Kidney (tissue), 14 donors: Measurements from ENCODE around the gene ANGPTL1. TPM values are rescaled to one million over a fixed set of nuclear protein-coding genes. Genes with fewer than 3 reads are reported as not detected.

Source experiments
- DNase-seq, 5 donors: peaks; one replicate each; pipeline ENCODE4 v3.0.0-alpha.2; 2013 to 2020
- FAIRE-seq: peaks from 2 replicates; lab custom pipeline; 2012; peaks lifted over from hg19 to GRCh38; lab: Jason Lieb, UNC
- H3K27ac ChIP-seq, 2 donors: one replicate each; pipeline ENCODE4 v1.7.0; 2013; ENCODE audit warnings: low read depth in 2 of 2, low read length in 2 of 2, inconsistent platforms in 1 of 2
- H3K27me3 ChIP-seq: one replicate; pipeline ENCODE4 v1.7.1; 2013; ENCODE audit warnings: low read length, inconsistent platforms; ENCODE audit not compliant: control insufficient read depth, insufficient read depth
- H3K36me3 ChIP-seq, 3 donors: one replicate each; pipeline versions ENCODE4 v1.7.0 to v1.7.1; 2013; ENCODE audit warnings: low read length in 3 of 3, control low read depth in 1 of 3, inconsistent platforms in 1 of 3; ENCODE audit not compliant: insufficient read depth in 3 of 3, control insufficient read depth in 2 of 3
- H3K4me1 ChIP-seq, 3 donors: one replicate each; pipeline versions ENCODE4 v1.7.0 to v1.7.1; 2013; ENCODE audit warnings: low read length in 3 of 3, inconsistent platforms in 1 of 3, low read depth in 1 of 3; ENCODE audit not compliant: control insufficient read depth in 2 of 3, insufficient read depth in 2 of 3
- H3K4me3 ChIP-seq, 3 donors: one replicate each; pipeline versions ENCODE4 v1.7.0 to v1.8.1; 2013; ENCODE audit warnings: low read length in 3 of 3, control low read depth in 1 of 3, inconsistent platforms in 1 of 3
- H3K9ac ChIP-seq, 3 donors: one replicate each; pipeline versions ENCODE4 v1.7.0 to v1.7.1; 2013; ENCODE audit warnings: low read length in 3 of 3, control low read depth in 1 of 3, inconsistent platforms in 1 of 3
- H3K9me3 ChIP-seq, 3 donors: one replicate each; pipeline versions ENCODE4 v1.7.0 to v1.7.1; 2013; ENCODE audit warnings: low read length in 3 of 3, control low read depth in 1 of 3, inconsistent platforms in 1 of 3; ENCODE audit not compliant: control insufficient read depth in 2 of 3, insufficient read depth in 1 of 3
- intact Hi-C: fragments of 100-400 bp; cut with DNase I; formaldehyde crosslinking; loops from one replicate; pipeline ENCODE4 v1.11.1; 2022
- polyA plus RNA-seq: library from polyadenylated mRNA; stranded (reverse); fragments of 350-450 nt; fragmentation: Illumina TruSeq; extraction: RNeasy Lipid Tissue Mini Kit (QIAGEN cat#74804); gene quantifications from one replicate; pipeline ENCODE4 v1.2.3, GENCODE V29; 2014; ENCODE audit warnings: low read depth, low replicate concordance; ENCODE audit not compliant: insufficient read depth
- total RNA-seq: library from RNA; stranded (reverse); fragmentation: NEBNext Ultra II Directional; extraction: Animal tissue kit (Norgen Biotek cat#: 25700); gene quantifications from one replicate; pipeline ENCODE4 v1.2.1, GENCODE V29; 2021
- TF ChIP-seq, protein P1 (sequence below): IDR thresholded peaks from 3 replicates; pipeline ENCODE4 v1.5.1; 2012; ENCODE audit warnings: mild to moderate bottlenecking, moderate library complexity, borderline replicate concordance; ENCODE audit not compliant: insufficient read depth; ENCODE audit errors: extremely low read depth
- donor health status: control.
- donor health status: control.
- donor health status: control.
- donor health status: control.
- donor health status: control.
- donor health status: DM: yes; HTN: yes; CAD: no.
- donor health status: Normal renal cell carcinoma (clear cell type).

Gene ANGPTL1
- total and polyA plus RNA-seq, 2 donors from 2014 or later: 8.2 to 24.5 TPM

DNA sequence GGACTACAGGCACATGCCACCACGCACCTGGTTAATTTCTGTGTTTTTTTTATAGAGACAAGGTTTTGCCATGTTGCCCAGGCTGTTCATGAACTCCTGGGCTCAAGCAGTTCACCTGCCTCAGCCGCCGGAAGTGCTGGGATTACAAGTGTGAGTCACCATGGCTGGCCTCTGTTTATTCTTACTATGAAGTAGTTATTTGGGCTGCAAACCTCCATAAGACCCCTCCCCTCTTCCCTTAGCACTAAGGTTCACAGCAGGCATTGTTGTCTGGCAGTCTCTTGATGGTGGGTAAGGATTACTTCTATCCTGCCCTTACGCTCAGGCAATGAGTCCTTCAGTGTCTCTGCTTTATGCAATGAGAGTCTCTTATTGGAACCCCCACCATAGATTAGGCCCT is 51.8 kb downstream of the ANGPTL1 start:
- H3K27ac ChIP-seq: no peak overlapping the region
- TF ChIP-seq, protein P1, sequence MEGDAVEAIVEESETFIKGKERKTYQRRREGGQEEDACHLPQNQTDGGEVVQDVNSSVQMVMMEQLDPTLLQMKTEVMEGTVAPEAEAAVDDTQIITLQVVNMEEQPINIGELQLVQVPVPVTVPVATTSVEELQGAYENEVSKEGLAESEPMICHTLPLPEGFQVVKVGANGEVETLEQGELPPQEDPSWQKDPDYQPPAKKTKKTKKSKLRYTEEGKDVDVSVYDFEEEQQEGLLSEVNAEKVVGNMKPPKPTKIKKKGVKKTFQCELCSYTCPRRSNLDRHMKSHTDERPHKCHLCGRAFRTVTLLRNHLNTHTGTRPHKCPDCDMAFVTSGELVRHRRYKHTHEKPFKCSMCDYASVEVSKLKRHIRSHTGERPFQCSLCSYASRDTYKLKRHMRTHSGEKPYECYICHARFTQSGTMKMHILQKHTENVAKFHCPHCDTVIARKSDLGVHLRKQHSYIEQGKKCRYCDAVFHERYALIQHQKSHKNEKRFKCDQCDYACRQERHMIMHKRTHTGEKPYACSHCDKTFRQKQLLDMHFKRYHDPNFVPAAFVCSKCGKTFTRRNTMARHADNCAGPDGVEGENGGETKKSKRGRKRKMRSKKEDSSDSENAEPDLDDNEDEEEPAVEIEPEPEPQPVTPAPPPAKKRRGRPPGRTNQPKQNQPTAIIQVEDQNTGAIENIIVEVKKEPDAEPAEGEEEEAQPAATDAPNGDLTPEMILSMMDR: no peak
- FAIRE-seq (no peak), DNase-seq (no peak)
- peaks cover 0 to 2% (median 0%) of the 10 kb centered on the region in 3 donors for H3K36me3 ChIP-seq
- H3K4me3 ChIP-seq: no peak overlapping the region
- no peak overlapping the region for H3K9ac ChIP-seq
- H3K27me3 ChIP-seq: no peaks in the 10 kb centered on the region
- no peaks in the 10 kb centered on the region for H3K4me1 ChIP-seq
- intact Hi-C loops: no loop called here
- no peaks in the 10 kb centered on the region for H3K9me3 ChIP-seq

DNA sequence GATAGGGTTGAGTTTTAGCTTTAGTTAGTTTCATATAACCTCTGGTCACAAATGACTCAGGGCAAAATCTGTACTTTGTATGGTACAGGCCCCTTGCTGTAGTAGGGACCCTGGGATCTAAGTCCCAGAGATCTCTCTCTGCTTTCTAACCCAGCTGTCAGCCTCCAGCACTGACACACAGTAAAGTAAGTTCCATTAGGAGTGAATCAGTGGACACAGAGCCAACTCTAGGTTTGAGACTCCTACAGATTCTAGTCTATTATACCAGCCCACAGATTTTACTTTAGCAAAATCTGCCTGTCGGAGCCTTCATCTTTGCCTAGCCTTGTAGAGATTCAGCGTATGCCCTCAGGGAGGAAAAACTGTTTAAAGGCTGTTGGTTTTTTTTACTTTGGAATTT is 52.5 kb downstream of the ANGPTL1 start:
- FAIRE-seq: no peak
- Histone ChIP-seq H3K36me3 (peaks cover 0 to under 1% (median 0%) of the 10 kb centered on the region in 3 donors), H3K27me3 (no peaks in the 10 kb centered on the region), H3K9me3 (no peaks in the 10 kb centered on the region), H3K4me1 (no peaks in the 10 kb centered on the region), H3K27ac (no peak overlapping the region), H3K9ac (no peak overlapping the region), H3K4me3 (no peak overlapping the region)
- DNase-seq: no peak
- intact Hi-C loops: no loop called here
- TF ChIP-seq, protein P1: no peak

GRCh38 chr1:178810585-178810984 is 60.3 kb downstream of the ANGPTL1 start:
- no peak for DNase-seq
- FAIRE-seq: no peak
- Histone ChIP-seq H3K27me3 (no peaks in the 10 kb centered on the region), H3K36me3 (no peaks in the 10 kb centered on the region), H3K4me3 (no peak overlapping the region), H3K4me1 (no peaks in the 10 kb centered on the region), H3K9ac (no peak overlapping the region), H3K9me3 (no peaks in the 10 kb centered on the region), H3K27ac (no peak overlapping the region)
- TF ChIP-seq, protein P1: no peak
- intact Hi-C loops: no loop called here

DNA sequence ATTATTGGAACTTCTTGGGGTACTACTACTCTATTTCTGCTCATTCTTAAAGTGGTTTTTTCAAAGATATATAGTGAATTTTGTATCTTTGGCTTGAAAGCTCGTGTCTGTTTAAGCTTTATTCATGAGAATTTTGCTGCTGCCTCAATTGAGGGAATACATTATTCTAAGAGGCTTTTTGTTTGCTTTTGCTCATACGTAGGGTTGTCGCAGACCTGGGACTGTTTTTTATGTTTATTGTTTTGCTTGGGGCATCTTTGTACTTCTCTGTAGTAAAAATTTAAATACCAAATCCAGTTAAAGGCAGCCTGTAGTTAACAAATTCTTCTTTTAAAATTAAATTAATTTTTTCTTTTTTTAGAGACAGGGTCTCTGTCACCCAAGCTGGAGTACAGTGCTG is 62.3 kb downstream of the ANGPTL1 start:
- intact Hi-C loops: no loop called here
- Histone ChIP-seq H3K27ac (no peak overlapping the region), H3K4me1 (no peaks in the 10 kb centered on the region), H3K27me3 (no peaks in the 10 kb centered on the region), H3K9me3 (no peaks in the 10 kb centered on the region), H3K9ac (no peak overlapping the region), H3K4me3 (no peak overlapping the region), H3K36me3 (no peaks in the 10 kb centered on the region)
- TF ChIP-seq, protein P1: no peak
- DNase-seq (no peak), FAIRE-seq (no peak)
